K562 (cell line): ENCODE results near the gene ASCL2. TPM values are rescaled to one million over a fixed set of nuclear protein-coding genes. Genes with fewer than 3 reads are reported as not detected.
A peak's percentile ranks its signal among the peaks of the same experiment; 100 is the strongest.

Experiments
- EP400 ChIP-seq: fragments of 450-650 bp; IDR thresholded peaks from 2 replicates; pipeline ENCODE4 v1.6.1; 2017; ENCODE audit warnings: antibody characterized with exemption, mild to moderate bottlenecking, moderate library complexity
- GABPA ChIP-seq: fragments of 200-800 bp; sonication (Bioruptor generic); conservative IDR thresholded peaks from 2 replicates; pipeline ENCODE4 v1.6.1; 2016; ENCODE audit warnings: low read depth, missing genetic modification characterization, missing compliant biosample characterization
- HDAC3 ChIP-seq: fragments of 450-650 bp; IDR thresholded peaks from 2 replicates; pipeline ENCODE4 v1.6.1; 2018; ENCODE audit warnings: borderline replicate concordance, mild to moderate bottlenecking, moderate library complexity; ENCODE audit not compliant: partially characterized antibody
- HMG20A ChIP-seq: fragments of 450-650 bp; formaldehyde crosslinking; conservative IDR thresholded peaks from 2 replicates; pipeline ENCODE4 v1.4.0; 2020; ENCODE audit warnings: mild to moderate bottlenecking, mixed read lengths
- MYNN ChIP-seq, 2 experiments: sonication (generic); formaldehyde crosslinking in 1 of 2; IDR thresholded peaks; 2 replicates each; pipeline versions ENCODE4 v1.5.0 to v1.6.1; 2016 to 2020; ENCODE audit warnings: antibody characterized with exemption in 1 of 2, missing genetic modification reagents in 1 of 2
- NFATC3 ChIP-seq: fragments of 450-650 bp; IDR thresholded peaks from 2 replicates; pipeline ENCODE4 v1.6.1; 2017; ENCODE audit warnings: mild to moderate bottlenecking
- PURB ChIP-seq: sonication (generic); formaldehyde crosslinking; IDR thresholded peaks from 2 replicates; pipeline ENCODE4 v1.9.0; 2021; ENCODE audit warnings: low read depth, mild to moderate bottlenecking, missing genetic modification reagents
- RB1 ChIP-seq: fragments of 450-650 bp; IDR thresholded peaks from 2 replicates; pipeline ENCODE4 v1.6.1; 2017; ENCODE audit warnings: low read depth, mild to moderate bottlenecking
- RFX7 ChIP-seq: fragments of 250-450 bp; sonication (Bioruptor Pico); IDR thresholded peaks from 2 replicates; pipeline ENCODE4 v1.5.1; 2021; ENCODE audit warnings: mild to moderate bottlenecking
- SP2 ChIP-seq: IDR thresholded peaks from 2 replicates; pipeline ENCODE4 v1.6.1; 2011; ENCODE audit warnings: mild to moderate bottlenecking, low read depth, low read length, moderate library complexity; ENCODE audit not compliant: poor library complexity, severe bottlenecking; ENCODE audit errors: extremely low read depth
- U2AF2 ChIP-seq: fragments of 200-400 bp; formaldehyde crosslinking; optimal IDR thresholded peaks from 2 replicates; pipeline ENCODE3; 2017; ENCODE audit warnings: low read depth, mild to moderate bottlenecking, low read length
- ZBTB7A ChIP-seq: IDR thresholded peaks from 2 replicates; pipeline ENCODE4 v1.6.1; 2011; ENCODE audit warnings: low read depth, mild to moderate bottlenecking, low read length, moderate library complexity, borderline replicate concordance; ENCODE audit not compliant: control insufficient read depth
- ZKSCAN3 ChIP-seq: fragments of 250-450 bp; sonication (Bioruptor Pico); IDR thresholded peaks from 2 replicates; pipeline ENCODE4 v1.4.0; 2020
- ZNF384 ChIP-seq: IDR thresholded peaks from 2 replicates; pipeline ENCODE4 v1.6.1; 2012; ENCODE audit warnings: low read depth, low read length, improper control_type of control experiment
- ZNF668 ChIP-seq: fragments of 250-450 bp; sonication (Bioruptor Pico); IDR thresholded peaks from 2 replicates; pipeline ENCODE4 v1.8.0; 2022; ENCODE audit warnings: mild to moderate bottlenecking, inconsistent platforms
- polyA plus RNA-seq, 8 experiments: library from polyadenylated mRNA; depleted of rRNA in 4 of 8; stranded (reverse) in 5 of 8; unstranded in 3 of 8; fragments of >200 nt; fragmentation: Nextera tagmentation in 2 of 8; fragmentation: Illumina TruSeq in 1 of 8; extraction: Ambion mirVana in 2 of 8; extraction: Trizol in 1 of 8; gene quantifications; 2 replicates each; pipeline versions ENCODE4 v1.2.1 to v1.2.3, GENCODE V29; 2011 to 2014; ENCODE audit warnings: inconsistent platforms in 1 of 8, missing spikeins in 1 of 8
- total RNA-seq, 7 experiments: library from RNA; depleted of rRNA in 6 of 7; stranded (reverse); fragments of >200 nt in 6 of 7; fragmentation: Illumina TruSeq in 2 of 7; extraction: Trizol in 2 of 7; gene quantifications; 2 replicates each; pipeline versions ENCODE4 v1.2.1 to v1.2.3, GENCODE V29; 2011 to 2021; ENCODE audit warnings: low replicate concordance in 1 of 7
- TF ChIP-seq, protein P1 (sequence below): IDR thresholded peaks from 3 replicates; pipeline ENCODE4 v1.6.1; 2011; ENCODE audit warnings: borderline replicate concordance, mild to moderate bottlenecking; ENCODE audit not compliant: insufficient read length, insufficient read depth
- TF ChIP-seq, protein P2 (sequence below): sonication (generic); formaldehyde crosslinking; IDR thresholded peaks from 2 replicates; pipeline ENCODE4 v1.8.0; 2022; ENCODE audit warnings: missing genetic modification reagents, mild to moderate bottlenecking, borderline replicate concordance
- TF ChIP-seq, protein P3 (sequence below), 2 experiments: fragments of 450-650 bp in 1 of 2; sonication (generic) in 1 of 2; formaldehyde crosslinking in 1 of 2; IDR thresholded peaks in 1 of 2; conservative IDR thresholded peaks in 1 of 2; 2 replicates each; pipeline versions ENCODE4 v1.6.1 to v1.8.1; 2016 to 2023; ENCODE audit warnings: mild to moderate bottlenecking in 2 of 2, moderate library complexity in 2 of 2, inconsistent platforms in 1 of 2, missing genetic modification reagents in 1 of 2
- TF ChIP-seq, protein P4 (sequence below): sonication (generic); formaldehyde crosslinking; IDR thresholded peaks from 2 replicates; pipeline ENCODE4 v1.8.0; 2022; ENCODE audit warnings: mild to moderate bottlenecking, missing genetic modification reagents
- TF ChIP-seq, protein P5 (sequence below): sonication (generic); formaldehyde crosslinking; IDR thresholded peaks from 2 replicates; pipeline ENCODE4 v1.8.1; 2022; ENCODE audit warnings: missing genetic modification reagents

Gene ASCL2
- total and polyA plus RNA-seq, 9 of the 15 experiments (the other 6 are each of a cell fraction or from before 2014, with no cell fraction given), result 0.11 to 1.4 (median 0.36) TPM; not detected in 2

DNA sequence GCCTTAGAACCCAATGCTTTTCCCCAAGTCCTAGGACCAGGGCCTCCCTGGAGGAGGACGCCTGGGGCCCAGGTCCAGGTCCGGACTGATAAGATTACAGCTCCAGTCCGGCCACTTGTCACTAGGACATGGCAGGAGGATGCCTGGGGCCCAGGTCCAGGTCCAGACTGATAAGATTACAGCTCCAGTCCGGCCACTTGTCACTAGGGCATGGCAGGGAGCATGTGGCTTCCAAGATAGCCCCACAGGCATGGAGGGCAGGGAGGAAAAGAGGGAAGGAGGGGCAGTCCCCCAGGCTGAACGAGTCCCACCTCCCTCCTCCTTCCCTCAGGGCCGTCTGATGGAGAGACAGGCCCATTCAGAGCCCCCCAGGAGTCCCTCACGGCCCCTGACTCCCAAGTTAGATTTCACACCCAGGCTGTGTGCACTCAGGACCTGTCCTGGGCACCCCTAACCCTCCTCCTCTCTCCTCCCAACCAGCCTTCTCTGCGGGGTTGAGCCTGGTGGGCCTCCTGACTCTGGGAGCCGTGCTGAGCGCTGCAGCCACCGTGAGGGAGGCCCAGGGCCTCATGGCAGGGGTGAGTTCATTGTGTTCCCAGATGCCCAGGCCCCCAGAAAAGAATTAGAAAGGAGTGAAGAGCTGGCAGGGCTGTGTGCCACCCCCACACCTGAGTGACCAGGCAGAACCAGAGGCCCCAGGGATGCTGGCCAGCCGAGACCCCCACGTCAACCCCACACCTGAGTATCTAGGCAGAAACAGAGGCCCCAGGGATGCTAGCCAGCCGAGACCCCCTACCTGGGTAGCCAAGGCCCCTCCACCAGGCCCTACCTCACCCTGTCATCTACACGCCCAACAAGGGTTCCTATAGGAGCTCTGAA lies 33.5 kb upstream of the ASCL2 start (continued):
- TF ChIP-seq, protein P1, sequence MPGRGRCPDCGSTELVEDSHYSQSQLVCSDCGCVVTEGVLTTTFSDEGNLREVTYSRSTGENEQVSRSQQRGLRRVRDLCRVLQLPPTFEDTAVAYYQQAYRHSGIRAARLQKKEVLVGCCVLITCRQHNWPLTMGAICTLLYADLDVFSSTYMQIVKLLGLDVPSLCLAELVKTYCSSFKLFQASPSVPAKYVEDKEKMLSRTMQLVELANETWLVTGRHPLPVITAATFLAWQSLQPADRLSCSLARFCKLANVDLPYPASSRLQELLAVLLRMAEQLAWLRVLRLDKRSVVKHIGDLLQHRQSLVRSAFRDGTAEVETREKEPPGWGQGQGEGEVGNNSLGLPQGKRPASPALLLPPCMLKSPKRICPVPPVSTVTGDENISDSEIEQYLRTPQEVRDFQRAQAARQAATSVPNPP, result no peak
- TF ChIP-seq ZNF384 (no peak), NFATC3 (no peak), U2AF2 (no peak), RFX7 (no peak), PURB (no peak), GABPA (tag) (no peak), ZBTB7A (peak; percentile 21; the same call in 1 of the 2 replicates), RB1 (no peak), SP2 (no peak), EP400 (no peak), HDAC3 (no peak), ZKSCAN3 (CRISPR knock-in tag) (no peak), MYNN (IDR thresholded peaks at IDR 0.05) (peak; percentile 95), MYNN (CRISPR knock-in tag; IDR thresholded peaks at IDR 0.05) (no peak), ZNF668 (no peak), HMG20A (CRISPR knock-in tag) (no peak)
- TF ChIP-seq, protein P2, sequence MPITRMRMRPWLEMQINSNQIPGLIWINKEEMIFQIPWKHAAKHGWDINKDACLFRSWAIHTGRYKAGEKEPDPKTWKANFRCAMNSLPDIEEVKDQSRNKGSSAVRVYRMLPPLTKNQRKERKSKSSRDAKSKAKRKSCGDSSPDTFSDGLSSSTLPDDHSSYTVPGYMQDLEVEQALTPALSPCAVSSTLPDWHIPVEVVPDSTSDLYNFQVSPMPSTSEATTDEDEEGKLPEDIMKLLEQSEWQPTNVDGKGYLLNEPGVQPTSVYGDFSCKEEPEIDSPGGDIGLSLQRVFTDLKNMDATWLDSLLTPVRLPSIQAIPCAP, result no peak
- TF ChIP-seq, protein P3, sequence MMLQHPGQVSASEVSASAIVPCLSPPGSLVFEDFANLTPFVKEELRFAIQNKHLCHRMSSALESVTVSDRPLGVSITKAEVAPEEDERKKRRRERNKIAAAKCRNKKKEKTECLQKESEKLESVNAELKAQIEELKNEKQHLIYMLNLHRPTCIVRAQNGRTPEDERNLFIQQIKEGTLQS (IDR thresholded peaks at IDR 0.05), result no peak
- TF ChIP-seq, protein P3 (CRISPR knock-in tag; conservative IDR thresholded peaks at IDR 0.05), result no peak
- TF ChIP-seq, protein P4, sequence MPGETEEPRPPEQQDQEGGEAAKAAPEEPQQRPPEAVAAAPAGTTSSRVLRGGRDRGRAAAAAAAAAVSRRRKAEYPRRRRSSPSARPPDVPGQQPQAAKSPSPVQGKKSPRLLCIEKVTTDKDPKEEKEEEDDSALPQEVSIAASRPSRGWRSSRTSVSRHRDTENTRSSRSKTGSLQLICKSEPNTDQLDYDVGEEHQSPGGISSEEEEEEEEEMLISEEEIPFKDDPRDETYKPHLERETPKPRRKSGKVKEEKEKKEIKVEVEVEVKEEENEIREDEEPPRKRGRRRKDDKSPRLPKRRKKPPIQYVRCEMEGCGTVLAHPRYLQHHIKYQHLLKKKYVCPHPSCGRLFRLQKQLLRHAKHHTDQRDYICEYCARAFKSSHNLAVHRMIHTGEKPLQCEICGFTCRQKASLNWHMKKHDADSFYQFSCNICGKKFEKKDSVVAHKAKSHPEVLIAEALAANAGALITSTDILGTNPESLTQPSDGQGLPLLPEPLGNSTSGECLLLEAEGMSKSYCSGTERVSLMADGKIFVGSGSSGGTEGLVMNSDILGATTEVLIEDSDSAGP (CRISPR knock-in tag), result no peak
- TF ChIP-seq, protein P5, sequence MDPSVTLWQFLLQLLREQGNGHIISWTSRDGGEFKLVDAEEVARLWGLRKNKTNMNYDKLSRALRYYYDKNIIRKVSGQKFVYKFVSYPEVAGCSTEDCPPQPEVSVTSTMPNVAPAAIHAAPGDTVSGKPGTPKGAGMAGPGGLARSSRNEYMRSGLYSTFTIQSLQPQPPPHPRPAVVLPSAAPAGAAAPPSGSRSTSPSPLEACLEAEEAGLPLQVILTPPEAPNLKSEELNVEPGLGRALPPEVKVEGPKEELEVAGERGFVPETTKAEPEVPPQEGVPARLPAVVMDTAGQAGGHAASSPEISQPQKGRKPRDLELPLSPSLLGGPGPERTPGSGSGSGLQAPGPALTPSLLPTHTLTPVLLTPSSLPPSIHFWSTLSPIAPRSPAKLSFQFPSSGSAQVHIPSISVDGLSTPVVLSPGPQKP (CRISPR knock-in tag), result no peak
